NCI-H2107 (cell line): ENCODE results near the gene POPDC2.
"Not testable (repeated sequence)": the region's sequence is repeated elsewhere in the genome, so short reads cannot be mapped to it uniquely, and the experiment has no call there.

ENCODE experiments used
- DNase-seq: peaks from one replicate; lab custom pipeline; 2025; lab: John Stamatoyannopoulos, UW

POPDC2 gene

DNA sequence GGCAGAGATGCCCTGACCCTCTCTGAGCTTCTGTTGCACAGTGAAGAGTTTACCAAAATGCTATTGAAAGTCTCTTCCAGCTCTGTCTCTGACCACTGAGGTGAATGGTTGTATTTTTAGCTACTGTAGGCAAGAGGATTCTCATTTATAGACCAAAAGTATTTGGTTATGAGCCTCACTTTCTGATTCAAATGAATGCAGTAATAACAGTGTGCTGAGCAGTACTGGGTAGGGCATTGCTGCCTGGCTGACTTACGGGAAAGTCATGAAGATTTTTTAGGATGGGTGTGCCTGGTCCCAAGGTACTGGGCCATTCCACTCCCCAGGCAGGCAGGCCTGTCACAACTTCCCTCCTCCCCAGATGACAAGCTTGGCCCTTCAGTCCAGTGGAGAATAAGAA, 47.2 kb downstream of the POPDC2 start:
- DNase-seq, result no peak

DNA sequence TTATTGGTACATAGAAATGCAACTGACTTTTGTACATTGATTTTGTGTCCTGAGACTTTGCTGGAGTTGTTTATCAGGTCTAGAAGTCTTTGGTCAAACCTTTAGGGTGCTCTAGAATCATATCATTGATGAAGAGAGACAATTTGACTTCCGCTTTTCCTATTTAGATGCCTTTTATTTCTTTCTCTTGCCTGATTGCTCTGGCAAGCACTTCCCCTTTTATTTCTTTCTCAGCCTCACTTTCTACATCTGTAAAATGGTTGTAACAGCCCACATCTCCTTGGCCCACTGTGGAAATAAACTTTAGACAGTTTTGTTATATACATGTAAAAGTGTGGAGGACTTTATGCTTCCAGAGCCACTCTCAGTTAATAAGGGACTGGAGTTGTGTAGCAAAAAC, 48.7 kb downstream of the POPDC2 start:
- DNase-seq, result no peak

DNA sequence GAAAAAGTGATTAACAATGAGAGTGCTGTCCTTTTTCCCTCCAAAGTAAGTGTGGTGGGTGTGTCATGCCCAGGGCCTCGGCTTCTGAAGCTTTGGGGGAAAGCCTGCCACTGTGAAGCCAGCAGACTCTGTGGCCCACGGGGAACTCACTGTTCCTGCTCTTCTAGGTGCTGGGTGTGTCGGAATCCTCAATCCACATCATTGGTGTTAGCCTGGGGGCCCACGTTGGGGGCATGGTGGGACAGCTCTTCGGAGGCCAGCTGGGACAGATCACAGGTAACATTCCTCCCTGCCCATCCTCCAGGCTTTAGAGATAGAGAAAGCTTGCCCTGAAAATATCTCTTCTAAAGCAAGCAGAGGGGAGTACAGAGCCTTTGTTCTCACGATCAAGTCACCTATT, 51.1 kb downstream of the POPDC2 start:
- no peak for DNase-seq

DNA sequence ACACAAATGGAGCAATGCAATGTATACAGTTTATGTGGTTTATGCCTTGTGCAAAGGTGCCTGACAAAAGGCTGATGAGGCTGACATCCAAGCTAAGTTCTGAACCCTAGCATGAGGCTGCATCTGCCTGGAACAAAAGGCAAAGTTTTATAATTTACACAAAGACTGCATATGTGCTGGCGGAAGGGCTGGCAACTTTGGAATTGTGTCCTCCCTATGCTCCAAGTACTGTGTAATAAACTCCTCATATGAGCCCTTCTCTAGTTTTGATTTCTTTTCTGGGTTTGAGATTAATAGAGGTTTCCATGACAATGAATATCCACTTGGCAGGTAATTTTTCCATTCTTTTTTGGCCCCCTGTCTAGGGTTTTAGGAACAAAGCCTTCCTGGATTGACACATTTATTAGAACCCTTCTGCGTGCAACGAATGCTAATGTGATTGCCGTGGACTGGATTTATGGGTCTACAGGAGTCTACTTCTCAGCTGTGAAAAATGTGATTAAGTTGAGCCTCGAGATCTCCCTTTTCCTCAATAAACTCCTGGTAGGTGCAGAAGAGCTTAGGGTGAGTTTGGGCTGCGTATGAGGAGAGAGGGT, 51.9 kb downstream of the POPDC2 start:
- no peak for DNase-seq

DNA sequence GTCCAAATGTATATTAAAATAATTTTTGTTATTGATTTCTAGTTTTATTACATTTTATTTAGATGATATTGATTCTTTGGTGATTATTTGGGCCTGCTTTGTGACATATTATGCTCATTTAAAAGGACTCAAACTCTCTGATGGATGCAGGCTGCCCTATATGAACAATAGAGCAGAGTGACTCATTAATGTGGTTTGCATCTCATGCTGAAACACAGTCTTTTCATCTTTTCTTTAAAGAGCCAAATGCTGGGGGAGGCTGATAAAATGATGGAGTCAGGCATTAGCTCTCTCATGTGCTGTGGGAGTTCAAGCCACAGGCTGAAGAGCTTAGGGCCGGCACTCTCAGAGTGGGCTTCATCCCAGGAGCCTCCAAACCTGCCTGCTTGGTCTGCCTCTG, 55.5 kb downstream of the POPDC2 start:
- no peak for DNase-seq

DNA sequence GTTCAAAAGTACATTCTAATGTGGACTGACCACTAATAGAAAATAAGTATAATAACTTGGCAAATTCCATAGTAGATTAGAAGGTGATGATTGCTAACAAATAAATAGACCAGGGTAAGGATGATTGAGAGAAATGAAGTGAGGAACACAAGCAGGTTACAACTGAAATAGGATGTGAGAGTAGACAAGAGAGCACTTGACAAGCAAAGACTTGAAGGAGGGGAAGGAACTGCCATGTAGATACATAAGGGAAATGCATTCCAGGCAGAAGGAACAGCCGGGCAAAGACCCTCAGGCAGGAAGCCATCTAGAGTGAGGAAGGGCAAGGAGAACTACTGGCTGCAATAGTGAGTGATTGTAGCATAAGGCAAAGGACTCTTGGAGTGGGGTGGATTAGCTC, 57.7 kb downstream of the POPDC2 start:
- DNase-seq, result no peak

DNA sequence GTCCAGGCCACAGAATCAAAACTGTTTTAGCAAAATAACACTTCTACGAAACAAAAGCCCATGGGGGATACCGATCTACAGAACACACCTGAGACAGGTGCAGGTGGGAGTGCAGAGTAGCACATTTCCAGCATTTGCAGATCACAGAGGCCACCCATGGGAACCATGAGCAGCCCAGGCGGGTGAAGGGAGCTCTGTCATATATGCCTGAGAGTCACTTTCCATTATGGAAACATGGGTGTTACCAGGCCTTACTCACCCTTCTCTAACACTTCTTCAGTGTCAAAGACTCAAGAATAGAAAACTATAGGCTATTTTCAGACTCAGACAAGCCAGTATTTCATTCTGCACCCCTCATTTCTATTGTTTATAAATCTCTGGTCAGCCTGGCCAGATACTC, 59.2 kb downstream of the POPDC2 start:
- no peak for DNase-seq

DNA sequence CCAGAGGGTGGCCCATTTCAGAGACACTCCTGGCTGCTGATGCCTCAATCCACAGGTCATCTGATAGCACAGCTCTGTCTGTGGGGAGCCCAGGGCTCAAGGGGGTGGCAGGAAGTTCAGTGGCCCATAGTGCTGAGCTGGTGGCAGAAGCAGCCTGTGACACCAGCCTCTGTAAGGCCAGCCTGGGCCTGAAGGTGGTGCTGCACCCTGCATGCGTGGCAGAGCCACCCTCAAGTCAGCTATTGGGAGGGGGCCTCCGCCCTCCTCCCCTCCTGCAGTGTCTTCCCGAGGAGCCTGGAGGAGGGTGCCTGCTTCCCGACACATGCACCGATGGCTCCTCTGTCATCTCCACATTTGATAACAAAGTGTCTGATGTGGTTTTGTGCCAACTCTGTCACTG, 59.7 kb downstream of the POPDC2 start:
- DNase-seq, result no peak

DNA sequence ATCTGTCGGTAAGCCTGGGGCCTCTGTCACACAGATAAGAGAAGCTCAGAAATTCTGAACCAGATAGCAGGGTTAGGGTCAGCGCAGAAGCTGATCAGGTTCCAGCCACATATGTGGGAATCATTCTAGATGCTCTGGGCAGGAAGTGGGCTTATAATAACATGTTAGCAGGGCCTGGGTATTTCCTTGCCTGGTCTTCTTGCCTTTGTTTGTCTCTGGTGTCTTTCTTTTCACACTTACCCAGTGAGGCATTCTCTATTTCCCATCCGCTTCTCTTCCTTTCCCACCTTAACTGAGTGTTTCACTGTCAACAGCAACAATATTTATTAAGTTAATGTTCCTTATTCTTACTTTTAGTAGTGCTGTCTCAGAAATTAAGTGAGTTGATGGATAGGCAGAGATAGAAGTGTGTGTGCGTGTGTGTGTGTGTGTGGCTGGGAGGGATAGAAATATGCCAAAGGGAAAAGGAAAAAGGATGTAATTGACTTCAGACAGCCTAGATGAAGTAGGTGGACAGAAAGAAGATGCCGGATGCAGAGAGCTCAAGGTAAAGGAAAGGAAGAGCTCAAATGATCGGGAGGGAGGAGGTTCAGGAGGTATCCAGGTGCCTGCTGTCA, 60.7 kb downstream of the POPDC2 start:
- DNase-seq, result no peak

DNA sequence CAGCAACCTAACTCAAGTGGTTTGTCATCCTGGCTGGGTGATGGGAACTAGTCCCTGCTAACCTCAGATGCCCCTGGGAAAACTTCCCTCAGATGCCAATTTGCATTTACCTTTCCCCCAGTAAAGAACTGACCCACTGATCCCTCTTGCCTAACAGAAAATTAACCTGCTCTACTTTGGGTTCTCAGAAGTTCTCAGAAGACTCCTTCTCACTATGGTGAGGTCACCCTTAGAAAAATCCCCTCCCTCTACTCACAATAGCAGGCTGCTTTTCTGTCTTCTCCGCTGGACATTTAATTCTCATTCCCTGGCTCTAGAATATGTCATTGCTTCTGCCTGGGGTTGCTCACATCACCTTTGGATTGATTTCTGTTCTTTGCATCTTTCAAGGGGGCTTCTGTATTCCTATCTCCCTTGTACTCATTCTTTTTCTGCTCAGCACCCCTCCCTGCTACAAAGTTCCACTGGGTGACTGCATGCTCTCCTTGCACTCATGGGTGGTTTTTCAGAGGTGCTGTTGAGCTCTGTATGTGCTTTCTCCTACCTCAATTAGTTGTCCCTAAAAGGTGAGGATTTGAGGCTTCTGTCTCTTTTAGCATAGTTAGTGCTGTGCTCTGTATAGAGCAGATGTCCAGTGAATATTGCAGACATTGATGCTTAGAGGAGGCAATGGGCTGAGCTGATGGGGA, 61.8 kb downstream of the POPDC2 start:
- DNase-seq, result no peak

DNA sequence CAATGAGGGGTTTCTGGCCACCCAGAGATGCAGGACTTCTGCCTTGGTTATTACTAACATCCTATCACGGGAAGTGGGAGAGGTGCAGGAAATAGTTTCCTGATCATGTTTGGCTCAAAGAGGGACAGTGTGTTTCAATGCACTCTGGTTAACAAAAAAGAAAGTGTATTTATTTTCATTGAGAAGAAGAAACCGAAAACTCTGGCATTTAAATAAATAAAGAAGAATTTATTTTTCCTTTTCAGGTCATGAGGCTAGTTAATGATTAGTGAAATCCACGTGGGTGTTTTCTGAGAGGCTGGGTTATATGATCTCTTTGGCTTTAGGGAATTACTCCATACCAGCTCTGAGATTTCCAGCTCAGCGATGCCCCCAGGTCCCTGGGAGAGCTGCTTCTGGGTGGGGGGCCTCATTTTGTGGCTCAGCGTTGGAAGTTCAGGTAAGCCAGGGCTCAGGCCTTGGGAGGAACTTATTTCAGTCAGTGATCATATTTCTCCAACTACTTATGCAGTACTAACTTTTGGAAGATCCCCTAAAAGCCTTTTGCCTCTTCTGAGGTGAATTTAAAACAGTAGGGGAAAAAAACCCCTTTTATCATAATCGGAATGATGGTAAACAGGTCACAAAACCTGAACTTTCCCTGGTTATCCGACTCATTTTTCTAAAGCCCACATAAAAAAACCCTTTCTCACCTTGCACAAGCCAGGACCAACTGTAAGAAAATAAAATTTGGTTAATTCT, 62.7 kb downstream of the POPDC2 start, which contains the start of gene PLA1A:
PLA1A (plus strand) TSS at position 338 of the 741 bp plus-strand sequence; CDS start at position 367, 29 bp downstream.
- DNase-seq, result no peak

DNA sequence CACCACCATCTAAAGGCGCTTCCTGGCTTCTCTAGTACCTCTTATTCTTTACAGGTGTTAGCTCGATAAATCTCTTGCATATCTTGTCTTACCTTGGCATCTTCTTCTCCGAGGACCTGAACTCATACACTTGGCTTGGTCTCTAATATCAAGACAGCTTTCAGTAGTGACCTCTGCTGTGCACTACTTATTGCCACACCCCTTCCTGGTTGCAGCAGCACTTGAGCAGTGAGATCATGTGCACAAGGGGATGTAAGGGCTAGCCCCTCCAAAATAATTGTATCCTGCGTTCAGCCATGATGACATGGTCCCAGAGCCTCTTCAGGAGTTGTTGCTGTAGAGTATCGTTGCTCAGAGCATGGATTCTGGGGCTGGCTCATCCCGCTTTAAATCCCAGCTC, 64.0 kb downstream of the POPDC2 start:
- no peak for DNase-seq

DNA sequence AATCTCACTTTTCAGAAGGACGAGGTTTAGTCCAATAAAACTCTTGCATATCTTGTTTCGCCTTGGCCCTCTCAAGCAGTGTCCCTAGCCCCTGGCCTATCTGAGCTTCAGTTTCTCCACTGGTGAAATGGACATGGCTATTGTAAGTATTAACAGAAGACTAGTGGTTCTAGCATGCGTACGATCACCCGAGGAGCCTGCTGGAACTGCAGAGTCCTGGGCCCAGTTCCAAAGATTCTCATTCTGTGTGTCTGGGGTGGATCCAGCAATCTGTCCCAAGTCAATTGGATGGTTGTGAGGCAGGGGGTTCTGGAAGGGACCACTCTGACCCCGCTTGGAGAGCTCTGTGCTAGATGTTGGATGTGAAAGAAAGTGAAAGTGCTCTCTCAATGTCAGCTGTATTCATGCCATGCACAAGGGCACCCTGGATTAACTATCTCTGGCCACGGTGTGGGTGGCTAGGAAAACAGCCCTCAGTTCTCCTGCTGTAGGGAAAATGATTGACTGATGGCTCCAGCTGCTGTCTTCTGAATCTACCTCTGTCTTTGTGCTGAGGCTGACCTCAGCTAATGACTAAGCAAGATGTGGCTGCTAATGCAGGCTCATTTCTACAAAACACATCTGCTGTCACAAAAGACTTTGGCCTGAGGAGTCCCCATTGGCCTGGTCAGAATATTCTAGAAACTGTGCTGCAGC, 64.6 kb downstream of the POPDC2 start:
- DNase-seq, result no peak

DNA sequence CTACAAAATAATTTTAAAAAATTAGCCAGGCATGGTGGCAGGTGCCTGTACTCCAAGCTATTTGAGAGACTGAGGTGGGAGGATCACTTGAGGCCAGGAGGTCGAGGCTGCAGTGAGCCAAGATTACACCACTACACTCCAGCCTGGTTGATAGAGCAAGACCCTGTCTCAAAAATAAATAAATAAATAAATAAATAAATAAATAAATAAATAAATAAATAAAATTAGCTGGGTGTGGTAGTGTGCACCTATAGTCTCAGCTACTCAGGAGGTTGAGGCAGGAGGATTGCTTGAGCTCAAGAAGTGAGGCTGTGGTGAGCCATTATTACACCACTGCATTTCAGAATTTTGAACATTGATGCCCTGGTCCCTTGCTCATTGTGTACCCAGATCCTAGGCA, 65.5 kb downstream of the POPDC2 start:
- DNase-seq, result not testable (repeated sequence)

DNA sequence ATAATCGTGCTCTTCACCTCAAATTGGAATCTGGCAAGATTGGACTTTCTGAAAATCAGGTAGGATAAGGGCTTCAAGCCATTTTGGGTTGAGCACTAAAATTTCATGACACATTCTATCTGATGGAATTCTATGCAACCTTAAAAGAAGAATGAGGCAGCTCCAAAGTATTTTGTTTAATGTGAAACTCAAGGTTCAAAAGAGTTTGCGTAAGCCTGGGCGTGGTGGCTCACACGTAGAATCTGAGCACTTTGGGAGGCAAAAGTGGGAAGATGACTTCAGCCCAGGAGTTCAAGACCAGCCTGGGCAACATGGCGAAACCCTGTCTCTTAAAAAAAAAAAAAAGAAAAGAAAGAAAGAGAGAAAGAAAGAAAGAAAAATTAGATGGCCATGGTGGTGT, 66.3 kb downstream of the POPDC2 start:
- no peak for DNase-seq

DNA sequence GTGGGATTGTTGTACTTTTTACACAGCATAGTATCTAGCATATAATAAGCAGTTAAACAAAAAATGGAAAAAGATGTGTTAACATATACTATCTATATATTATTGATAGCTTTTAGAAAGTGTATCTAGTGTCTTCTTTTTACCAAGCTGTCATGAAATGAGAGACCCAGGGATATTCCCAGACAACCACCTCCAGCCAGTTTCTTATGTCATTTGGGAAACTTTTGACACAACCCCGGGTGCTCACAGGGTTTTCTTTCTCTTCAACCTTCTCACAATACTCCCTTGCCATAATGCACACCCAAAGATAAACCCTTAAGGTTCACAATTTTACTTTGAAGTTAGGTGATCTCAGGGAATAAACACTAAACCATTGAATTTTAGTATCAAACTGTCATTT, 67.5 kb downstream of the POPDC2 start:
- DNase-seq, result no peak
